ENCODE data around the gene SYNJ2.

Gene SYNJ2

DNA sequence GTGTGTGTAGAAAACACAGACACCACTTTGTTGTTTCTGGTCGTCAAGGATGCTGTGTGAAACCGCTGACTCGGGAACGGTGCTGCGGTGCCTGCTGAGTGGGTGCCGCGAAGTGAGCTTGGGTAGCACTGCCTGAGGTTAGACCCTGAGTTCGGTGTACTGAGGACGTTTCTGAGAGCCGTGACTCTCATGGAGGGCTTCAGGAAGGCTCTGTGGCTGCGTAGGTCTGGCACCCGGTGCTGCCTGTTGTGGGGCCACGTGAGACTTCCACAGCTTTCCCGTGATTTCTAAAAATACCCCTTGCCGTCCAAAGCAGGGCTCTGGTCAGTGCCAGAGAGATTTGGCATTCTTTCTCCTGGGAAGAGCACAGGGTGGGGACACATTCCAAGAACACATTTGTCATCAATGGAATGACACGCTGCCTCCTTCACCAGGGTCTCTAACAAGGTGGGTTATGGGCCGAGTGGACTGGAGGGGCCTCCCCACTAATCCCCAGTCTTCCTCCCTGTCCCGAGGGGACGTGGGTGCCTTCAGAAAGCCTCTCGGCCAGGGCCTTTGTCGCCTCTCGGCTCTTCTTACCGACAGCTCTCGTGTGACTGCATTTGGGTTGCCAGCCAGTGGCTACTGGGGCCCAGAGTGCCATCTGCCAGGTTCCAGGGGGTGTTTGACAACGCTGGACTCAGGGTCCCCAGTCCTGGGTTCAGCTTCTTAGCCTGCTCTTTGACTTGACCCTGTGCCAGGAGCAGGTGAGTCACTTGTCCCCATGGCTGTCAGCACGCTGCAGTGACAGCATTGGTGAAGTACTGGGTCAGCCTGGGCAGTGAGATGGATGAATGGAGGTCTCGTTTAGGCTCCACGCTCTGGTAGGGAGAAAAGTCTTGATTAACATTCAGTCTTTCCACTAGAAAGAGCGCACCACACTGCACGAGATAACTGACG lies 62.2 kb downstream of the SYNJ2 start:
- no peak overlapping the region for H3K4me3 ChIP-seq (ENCODE audit: low read length)
- TF ChIP-seq ZNF274 (IDR thresholded peaks at IDR 0.05; ENCODE audit: low read depth, low read length) = no peak

DNA sequence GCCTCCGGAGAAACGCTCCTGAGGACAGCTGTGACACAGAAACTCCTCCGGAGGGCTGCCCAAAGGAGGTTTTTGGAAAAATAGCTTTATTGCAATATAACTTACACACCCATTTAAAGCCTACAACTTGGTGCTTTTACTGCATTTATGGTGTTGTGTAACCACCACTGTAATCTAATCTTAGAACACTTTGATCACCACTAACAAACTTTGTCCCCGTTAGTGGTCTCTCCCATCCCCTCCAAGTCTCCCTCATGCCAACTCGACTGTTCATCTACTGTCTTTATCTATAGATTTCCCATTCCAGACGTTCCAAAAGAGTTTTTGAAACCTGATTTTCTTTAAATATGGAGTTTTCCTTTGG lies 62.8 kb downstream of the SYNJ2 start:
- no peak for TF ChIP-seq ZNF274 (IDR thresholded peaks at IDR 0.05; ENCODE audit: low read depth, low read length)

DNA sequence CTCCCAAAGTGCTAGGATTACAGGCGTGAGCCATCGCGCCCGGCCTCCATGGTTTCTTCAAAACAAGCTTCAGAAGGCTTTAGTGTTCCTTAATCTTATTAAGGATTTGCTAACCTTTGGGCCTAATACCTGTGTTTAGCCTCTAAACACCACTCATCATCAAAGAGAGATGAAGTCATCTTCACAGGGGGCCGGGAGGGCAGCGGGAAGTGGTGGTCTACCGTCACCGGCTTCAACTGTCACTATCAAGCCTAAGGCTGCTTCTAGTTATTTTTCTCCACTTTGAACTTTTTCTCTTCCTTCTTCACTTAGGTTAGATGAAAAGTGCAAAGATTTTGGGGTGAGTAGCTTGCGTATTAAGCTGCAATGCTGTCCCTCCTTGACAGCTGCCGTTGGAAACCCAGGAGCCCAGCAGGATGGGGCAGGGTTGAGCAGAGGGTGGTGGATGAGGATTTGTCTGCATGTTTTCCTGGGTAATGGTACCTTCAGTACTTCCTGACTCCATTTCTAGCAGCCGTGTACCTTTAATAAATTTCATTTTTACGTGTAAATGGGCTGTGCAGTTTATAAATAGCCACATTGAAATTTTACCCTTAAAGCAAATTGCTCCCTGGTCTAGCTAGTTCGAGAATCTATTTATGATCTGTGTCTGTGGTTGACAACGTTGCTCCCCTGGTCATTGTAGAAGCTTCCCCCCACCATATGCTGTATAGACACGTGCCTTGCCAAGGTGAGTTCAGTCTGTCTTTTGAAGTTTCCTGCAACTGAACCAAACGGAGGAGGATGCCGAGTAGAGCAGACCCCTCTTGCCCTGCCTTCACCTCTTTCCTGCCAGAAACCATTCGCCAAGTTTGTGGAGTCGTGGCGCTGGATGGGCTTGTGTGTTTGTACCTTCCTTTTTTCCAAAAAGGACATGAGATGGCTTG lies 64.8 kb downstream of the SYNJ2 start:
- TF ChIP-seq ZNF274 (IDR thresholded peaks at IDR 0.05; ENCODE audit: low read depth, low read length) = no peak
- H3K4me3 ChIP-seq (ENCODE audit: low read length) = no peak overlapping the region

More for the DNA sequence above, 62.8 kb downstream of the SYNJ2 start:
- H3K4me3 ChIP-seq (ENCODE audit: low read length) = no peak overlapping the region

DNA sequence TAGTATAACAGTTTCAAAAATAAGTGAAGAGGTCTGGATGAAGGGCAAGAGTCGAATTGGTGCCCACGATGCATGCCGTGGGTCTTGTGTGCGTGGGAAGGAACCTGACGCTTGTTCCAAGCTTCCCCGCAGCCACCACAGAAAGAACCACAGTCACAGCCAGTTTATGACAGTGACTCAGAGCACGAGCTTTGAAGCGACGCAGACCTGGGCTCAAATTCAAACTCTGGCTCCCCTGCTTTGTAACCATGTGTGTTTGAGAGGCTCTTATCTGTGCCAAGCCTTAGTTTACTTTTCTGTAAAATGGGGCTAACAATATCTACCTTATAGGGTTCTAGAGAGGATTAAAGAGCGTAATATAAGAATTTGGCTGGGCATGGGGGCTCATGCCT lies 65.5 kb downstream of the SYNJ2 start:
- no peak overlapping the region for H3K4me3 ChIP-seq (ENCODE audit: low read length)
- TF ChIP-seq ZNF274 (IDR thresholded peaks at IDR 0.05; ENCODE audit: low read depth, low read length) = no peak

DNA sequence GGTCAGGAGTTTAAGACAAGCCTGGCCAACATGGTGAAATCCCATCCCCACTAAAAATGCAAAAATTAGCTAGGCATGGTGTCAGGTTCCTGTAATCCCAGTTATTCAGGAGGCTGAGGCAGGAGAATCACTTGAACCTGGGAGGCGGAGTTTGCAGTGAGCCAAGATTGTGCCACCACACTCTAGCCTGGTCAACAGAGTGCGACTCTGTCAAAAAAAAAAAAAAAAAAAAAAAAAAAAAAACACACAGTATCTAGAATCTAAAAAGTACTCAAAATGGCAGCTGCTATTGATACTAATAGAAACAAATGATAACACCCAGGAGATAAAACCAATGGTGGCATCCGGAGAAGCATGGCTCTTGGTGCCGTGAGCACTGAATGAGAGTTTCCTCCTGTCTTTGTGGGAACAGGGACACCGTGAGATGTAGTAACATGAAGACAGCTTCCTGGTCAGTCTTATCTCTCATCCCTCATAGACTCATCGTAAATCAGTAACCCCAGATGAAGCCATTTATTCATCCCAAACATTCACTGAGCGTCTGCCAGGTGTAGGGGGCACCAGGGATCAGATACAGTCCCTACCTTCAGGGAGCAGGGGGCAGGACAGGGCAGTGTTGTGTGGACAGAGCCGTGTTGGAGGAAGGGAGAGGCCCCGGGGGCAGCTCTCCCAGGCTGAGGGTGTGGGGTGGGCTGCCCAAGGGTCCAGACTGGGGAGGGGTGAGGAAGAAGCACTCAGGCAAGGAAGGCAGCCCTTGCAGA lies 66.1 kb downstream of the SYNJ2 start:
- no peak overlapping the region for H3K4me3 ChIP-seq (ENCODE audit: low read length)
- TF ChIP-seq ZNF274 (IDR thresholded peaks at IDR 0.05; ENCODE audit: low read depth, low read length) = no peak

DNA sequence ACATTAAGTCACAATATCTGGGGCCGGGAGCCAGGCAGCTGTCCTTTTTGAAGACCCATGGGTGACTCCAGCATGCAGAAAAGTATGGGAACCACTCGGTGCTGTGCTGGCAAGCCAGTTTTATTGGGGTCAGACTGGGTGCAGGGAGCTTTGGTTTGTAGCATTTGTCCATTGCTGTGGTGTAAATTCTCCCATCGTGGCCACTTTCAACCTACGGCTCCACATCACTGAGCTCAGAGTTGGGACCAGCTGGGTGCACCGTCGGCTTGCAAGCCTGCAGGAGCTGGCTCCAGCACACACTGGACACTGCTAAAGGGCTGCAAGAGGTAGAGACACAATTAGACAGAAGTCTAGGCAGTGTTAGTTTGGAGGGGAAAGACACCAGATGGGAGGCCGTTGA lies 66.9 kb downstream of the SYNJ2 start:
- H3K4me3 ChIP-seq (ENCODE audit: low read length) = no peak overlapping the region
- TF ChIP-seq ZNF274 (IDR thresholded peaks at IDR 0.05; ENCODE audit: low read depth, low read length) = no peak

DNA sequence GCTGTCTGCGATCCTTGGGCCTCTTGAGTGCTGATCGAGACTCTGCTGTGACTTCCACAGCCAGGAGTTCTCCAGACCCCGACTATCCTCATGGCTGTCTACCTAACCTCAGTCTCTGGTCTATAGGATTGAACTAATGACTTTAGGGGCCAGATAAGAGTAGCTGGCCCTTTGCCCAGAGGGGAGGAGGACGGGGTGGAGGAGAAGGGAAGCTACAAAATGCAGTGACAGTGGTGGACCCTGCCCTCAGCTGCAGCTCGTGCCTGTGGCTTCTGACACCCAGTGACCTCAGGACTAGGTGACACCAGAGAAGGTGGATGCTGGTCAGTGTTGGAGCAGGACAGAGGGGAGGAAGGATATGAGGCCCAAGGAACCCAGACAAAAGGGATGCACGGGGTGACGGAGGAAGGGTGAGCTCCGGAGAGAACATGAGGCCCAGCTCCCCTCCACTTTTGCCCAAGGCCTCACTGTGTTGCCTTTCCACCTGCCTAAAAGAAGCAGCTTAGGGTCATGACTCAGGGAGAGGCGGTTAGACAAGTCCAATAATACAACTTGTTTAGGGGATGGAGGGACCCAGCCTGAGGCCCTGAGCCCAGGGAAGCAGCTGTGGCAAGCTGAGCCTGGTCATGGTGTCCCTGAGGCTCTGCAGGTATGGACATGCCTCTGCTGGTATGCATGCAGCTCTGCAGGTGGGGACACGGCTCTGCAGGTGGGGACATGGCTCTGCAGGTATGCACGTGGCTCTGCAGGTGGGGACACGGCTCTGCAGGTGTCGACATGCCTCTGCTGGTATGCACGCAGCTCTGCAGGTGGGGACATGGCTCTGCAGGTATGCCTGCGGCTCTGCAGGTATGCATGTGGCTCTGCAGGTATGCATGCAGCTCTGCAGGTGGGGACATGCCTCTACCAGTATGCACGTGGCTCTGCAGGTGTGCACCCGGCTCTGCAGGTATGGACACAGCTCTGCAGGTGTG lies 67.7 kb downstream of the SYNJ2 start:
- no peak for TF ChIP-seq ZNF274 (IDR thresholded peaks at IDR 0.05; ENCODE audit: low read depth, low read length)
- H3K4me3 ChIP-seq (ENCODE audit: low read length) = no peak overlapping the region

DNA sequence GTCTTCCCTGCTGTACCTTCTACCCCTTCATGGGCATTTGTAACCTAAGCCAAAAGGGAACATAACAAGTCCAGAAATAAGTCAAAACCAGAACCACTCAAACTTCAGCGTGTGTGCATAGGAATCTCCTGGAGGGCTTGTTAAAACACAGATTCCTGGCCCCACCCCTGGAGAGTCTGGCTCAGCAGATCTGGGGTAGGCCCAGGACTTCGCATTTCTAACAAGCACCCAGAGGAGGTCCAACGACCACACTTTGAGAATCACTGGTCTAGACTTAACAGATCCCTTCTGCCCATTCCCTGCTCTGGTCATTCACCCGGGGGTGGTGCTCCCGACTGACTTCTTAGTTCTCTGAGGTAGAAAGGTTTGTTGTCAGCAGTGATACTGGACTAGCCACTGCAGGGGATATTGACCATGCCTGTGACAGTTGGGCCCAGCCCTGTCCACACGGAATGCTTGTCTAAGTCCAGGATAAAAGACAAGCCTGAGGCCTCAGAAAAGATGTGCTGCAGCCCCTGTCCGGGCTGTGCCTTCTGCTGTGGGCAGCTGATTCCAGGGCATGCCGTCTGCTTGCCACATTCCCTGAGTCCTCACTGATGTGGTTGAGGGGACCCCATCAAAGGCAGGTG lies 68.6 kb downstream of the SYNJ2 start:
- TF ChIP-seq ZNF274 (IDR thresholded peaks at IDR 0.05; ENCODE audit: low read depth, low read length) = no peak
- H3K4me3 ChIP-seq (ENCODE audit: low read length) = no peak overlapping the region

DNA sequence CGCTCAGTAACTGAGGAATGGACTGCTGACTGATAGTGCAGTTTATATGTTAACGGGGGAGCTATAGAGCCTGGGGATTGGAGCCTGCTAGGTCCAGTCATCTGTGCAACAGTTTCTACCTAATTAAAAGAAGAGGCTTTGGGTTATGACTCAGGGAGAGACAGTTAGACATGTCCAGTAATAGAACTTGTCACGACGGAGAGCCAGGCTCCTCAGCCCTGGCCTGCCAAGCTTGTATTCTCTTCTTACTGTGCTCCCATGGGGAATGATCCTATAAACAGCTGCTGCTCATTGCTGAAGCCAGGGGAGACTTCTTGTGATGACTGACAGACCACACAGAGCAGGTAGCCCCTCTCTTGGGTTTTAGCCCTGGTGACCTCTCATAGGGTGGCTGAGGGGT lies 69.3 kb downstream of the SYNJ2 start:
- no peak for TF ChIP-seq ZNF274 (IDR thresholded peaks at IDR 0.05; ENCODE audit: low read depth, low read length)
- no peak overlapping the region for H3K4me3 ChIP-seq (ENCODE audit: low read length)

DNA sequence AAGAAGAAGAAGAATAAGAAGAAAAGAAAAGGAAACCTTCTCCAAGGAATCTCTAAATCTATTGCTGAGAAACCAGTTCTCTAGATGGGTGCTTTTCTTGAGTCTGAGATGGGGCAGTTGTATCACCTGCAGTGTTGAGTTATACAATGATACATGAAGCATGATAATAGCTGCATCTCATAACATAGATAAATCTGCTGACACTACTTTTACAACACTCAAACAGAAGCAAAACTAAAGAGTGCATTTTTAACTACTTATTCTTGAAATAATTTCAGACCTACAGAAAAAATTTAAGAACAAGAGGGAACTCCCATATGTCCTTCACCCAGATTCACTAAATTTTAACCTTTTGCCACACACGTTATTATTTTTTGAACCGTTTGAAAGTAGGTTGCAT lies 70.3 kb downstream of the SYNJ2 start:
- TF ChIP-seq ZNF274 (IDR thresholded peaks at IDR 0.05; ENCODE audit: low read depth, low read length) = no peak

DNA sequence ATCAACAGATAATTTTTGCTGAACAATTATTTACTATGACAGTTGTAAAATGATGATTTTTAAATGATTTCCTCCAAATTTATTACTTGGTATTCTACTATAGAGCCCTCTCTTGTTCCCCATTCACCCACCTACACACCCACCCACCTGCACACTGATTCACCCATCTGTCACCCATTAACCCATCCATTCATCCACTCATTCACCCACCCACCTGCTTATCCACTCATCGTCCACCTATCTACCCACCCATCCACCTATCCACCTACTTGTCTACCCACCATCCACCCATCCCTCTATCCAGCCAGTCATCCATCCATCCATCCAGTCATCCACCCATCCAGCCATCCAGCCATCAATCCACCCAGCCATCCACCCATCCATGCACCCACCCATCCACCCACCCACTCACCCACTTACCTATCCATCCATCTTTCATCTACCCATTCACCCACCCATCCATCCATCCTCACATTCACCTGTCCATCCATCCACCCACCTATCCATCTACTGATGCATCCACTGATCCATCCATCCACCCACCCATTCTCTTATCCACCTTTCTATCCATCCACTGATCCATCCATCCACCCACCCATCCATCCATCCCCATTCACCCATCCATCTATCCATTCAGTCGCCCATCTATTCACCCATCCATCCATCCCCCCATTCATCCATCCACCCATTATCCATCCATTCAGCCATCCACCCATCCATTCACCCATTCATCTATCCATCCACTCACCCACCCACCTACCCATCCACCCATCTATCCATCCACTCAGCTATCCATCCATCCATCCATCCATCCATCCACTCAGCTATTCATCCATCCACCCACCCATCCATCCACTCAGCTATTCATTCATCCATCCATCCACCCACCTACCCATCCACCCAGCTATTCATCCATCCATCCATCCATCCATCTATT lies 72.0 kb downstream of the SYNJ2 start:
- TF ChIP-seq ZNF274 (IDR thresholded peaks at IDR 0.05; ENCODE audit: low read depth, low read length) = no peak
- no peak overlapping the region for H3K4me3 ChIP-seq (ENCODE audit: low read length)

More for the DNA sequence above, 70.3 kb downstream of the SYNJ2 start:
- H3K4me3 ChIP-seq (ENCODE audit: low read length) = no peak overlapping the region
